ENCODE data around the gene SLC26A9.

- TF ChIP-seq, protein P1, sequence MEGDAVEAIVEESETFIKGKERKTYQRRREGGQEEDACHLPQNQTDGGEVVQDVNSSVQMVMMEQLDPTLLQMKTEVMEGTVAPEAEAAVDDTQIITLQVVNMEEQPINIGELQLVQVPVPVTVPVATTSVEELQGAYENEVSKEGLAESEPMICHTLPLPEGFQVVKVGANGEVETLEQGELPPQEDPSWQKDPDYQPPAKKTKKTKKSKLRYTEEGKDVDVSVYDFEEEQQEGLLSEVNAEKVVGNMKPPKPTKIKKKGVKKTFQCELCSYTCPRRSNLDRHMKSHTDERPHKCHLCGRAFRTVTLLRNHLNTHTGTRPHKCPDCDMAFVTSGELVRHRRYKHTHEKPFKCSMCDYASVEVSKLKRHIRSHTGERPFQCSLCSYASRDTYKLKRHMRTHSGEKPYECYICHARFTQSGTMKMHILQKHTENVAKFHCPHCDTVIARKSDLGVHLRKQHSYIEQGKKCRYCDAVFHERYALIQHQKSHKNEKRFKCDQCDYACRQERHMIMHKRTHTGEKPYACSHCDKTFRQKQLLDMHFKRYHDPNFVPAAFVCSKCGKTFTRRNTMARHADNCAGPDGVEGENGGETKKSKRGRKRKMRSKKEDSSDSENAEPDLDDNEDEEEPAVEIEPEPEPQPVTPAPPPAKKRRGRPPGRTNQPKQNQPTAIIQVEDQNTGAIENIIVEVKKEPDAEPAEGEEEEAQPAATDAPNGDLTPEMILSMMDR (IDR thresholded peaks at IDR 0.05): no peak
- TF ChIP-seq EZH2 (IDR thresholded peaks at IDR 0.05) (no peak), EZH2phosphoT487 (IDR thresholded peaks at IDR 0.05) (no peak)
Measured at GRCh38 chr1:205963352-205964155, 20.3 kb upstream of the SLC26A9 start.
